ENCODE data around the gene CPLX1. TPM values are rescaled to one million over a fixed set of nuclear protein-coding genes. Genes with fewer than 3 reads are reported as not detected.

The CPLX1 gene
- polyA plus RNA-seq, 3 donors, result not detected

- H3K4me3 Mint-ChIP-seq, result no peak overlapping the region
Measured at GRCh38 chr4:823761-824460, 2.0 kb downstream of the CPLX1 start.

GRCh38 chr4:823176-823760 lies 2.7 kb downstream of the CPLX1 start:
- H3K27me3 ChIP-seq (ENCODE audit: control insufficient read depth in 2 of 2, insufficient read depth in 2 of 2, low read length in 2 of 2), result peaks cover 24 to 49% of the 10 kb centered on the region in 2 donors

More at GRCh38 chr4:823761-824460, 2.0 kb downstream of the CPLX1 start:
- WGBS (ENCODE audit: insufficient coverage), result 48% methylated on average over 24 of the region's 24 CpGs
- Histone ChIP-seq H2AFZ (ENCODE audit: insufficient read depth, low read depth, low read length, poor library complexity, severe bottlenecking) (no peak overlapping the region), H3K4me1 (ENCODE audit: control insufficient read depth in 1 of 2, insufficient read depth in 2 of 2, low read length in 2 of 2) (no peaks in the 10 kb centered on the region), H3K79me2 (ENCODE audit: insufficient read depth, low read length) (no peaks in the 10 kb centered on the region), H3K27ac (ENCODE audit: low read depth in 1 of 2, low read length in 2 of 2) (no peak overlapping the region), H4K20me1 (ENCODE audit: insufficient read depth, low read length) (no peaks in the 10 kb centered on the region), H3K4me2 (replicated peaks; ENCODE audit: extremely low read depth, low read length, poor library complexity, severe bottlenecking) (no peak overlapping the region), H3K4me3 (replicated peaks in 1 of 3; ENCODE audit: low read depth in 2 of 3, low read length in 3 of 3) (no peak overlapping the region), H3K9ac (ENCODE audit: insufficient read depth, low read length, poor library complexity, severe bottlenecking) (no peak overlapping the region), H3K36me3 (replicated peaks in 1 of 2; ENCODE audit: control insufficient read depth in 1 of 2, insufficient read depth in 2 of 2, low read length in 2 of 2) (no peaks in the 10 kb centered on the region), H3K9me3 (replicated peaks in 1 of 2; ENCODE audit: control insufficient read depth in 1 of 2, insufficient read depth in 1 of 2, low read length in 2 of 2) (peaks cover 4 to 10% of the 10 kb centered on the region in 2 donors), H3K27me3 (ENCODE audit: control insufficient read depth in 2 of 2, insufficient read depth in 2 of 2, low read length in 2 of 2) (peaks cover 26 to 55% of the 10 kb centered on the region in 2 donors)
- Mint-ChIP-seq H3K9me3 (peaks cover 0 to 14% (median 0%) of the 10 kb centered on the region in 7 donors), H3K36me3 (no peaks in the 10 kb centered on the region), H3K4me1 (no peaks in the 10 kb centered on the region), H3K27me3 (ENCODE audit: low read depth in 3 of 3) (peaks cover 59 to 73% (median 68%) of the 10 kb centered on the region in 3 donors), H3K27ac (no peak overlapping the region)
- intact Hi-C loops (cut with micrococcal nuclease), result no loop called here
- no peak for DNase-seq
- TF ChIP-seq CTCF (IDR thresholded peaks at IDR 0.05), result no peak

More at GRCh38 chr4:823176-823760, 2.7 kb downstream of the CPLX1 start:
- no peak overlapping the region for H3K9ac ChIP-seq (ENCODE audit: insufficient read depth, low read length, poor library complexity, severe bottlenecking)
- no peaks in the 10 kb centered on the region for H4K20me1 ChIP-seq (ENCODE audit: insufficient read depth, low read length)
- H3K4me3 ChIP-seq (replicated peaks in 1 of 3; ENCODE audit: low read depth in 2 of 3, low read length in 3 of 3), result no peak overlapping the region
- Mint-ChIP-seq H3K27ac (no peak overlapping the region), H3K4me3 (peak overlapping the region in 1 of 2 donors; percentile 11), H3K4me1 (no peaks in the 10 kb centered on the region), H3K27me3 (ENCODE audit: low read depth in 3 of 3) (peaks cover 52 to 69% (median 61%) of the 10 kb centered on the region in 3 donors), H3K36me3 (no peaks in the 10 kb centered on the region), H3K9me3 (peaks cover 0 to 14% (median 0%) of the 10 kb centered on the region in 7 donors)
- no peaks in the 10 kb centered on the region for H3K4me1 ChIP-seq (ENCODE audit: control insufficient read depth in 1 of 2, insufficient read depth in 2 of 2, low read length in 2 of 2)
- no peak for TF ChIP-seq CTCF (IDR thresholded peaks at IDR 0.05)
- no peak overlapping the region for H2AFZ ChIP-seq (ENCODE audit: insufficient read depth, low read depth, low read length, poor library complexity, severe bottlenecking)
- no peak for DNase-seq
- H3K27ac ChIP-seq (ENCODE audit: low read depth in 1 of 2, low read length in 2 of 2), result no peak overlapping the region
- intact Hi-C loops (cut with micrococcal nuclease), result no loop called here
- no peak overlapping the region for H3K4me2 ChIP-seq (replicated peaks; ENCODE audit: extremely low read depth, low read length, poor library complexity, severe bottlenecking)
- 74% methylated on average over 16 of the region's 21 CpGs for WGBS (ENCODE audit: insufficient coverage)
- no peaks in the 10 kb centered on the region for H3K36me3 ChIP-seq (replicated peaks in 1 of 2; ENCODE audit: control insufficient read depth in 1 of 2, insufficient read depth in 2 of 2, low read length in 2 of 2)
- H3K9me3 ChIP-seq (replicated peaks in 1 of 2; ENCODE audit: control insufficient read depth in 1 of 2, insufficient read depth in 1 of 2, low read length in 2 of 2), result peaks cover 4 to 10% of the 10 kb centered on the region in 2 donors
- no peaks in the 10 kb centered on the region for H3K79me2 ChIP-seq (ENCODE audit: insufficient read depth, low read length)
